Measurements from ENCODE around the gene TUBB2B. TPM values are rescaled to one million over a fixed set of nuclear protein-coding genes. Genes with fewer than 3 reads are reported as not detected.

Gene TUBB2B
- 95.3 and 95.6 TPM in 2 replicates for total RNA-seq

GRCh38 chr6:3227363-3228045 lies at the start of gene TUBB2B:
TUBB2B (minus strand) TSS chr6:3227653; CDS start chr6:3227543, 110 bp downstream.

GRCh38 chr6:3258720-3259490 lies 31.5 kb upstream of the TUBB2B start, which contains the start of gene PSMG4:
PSMG4 (plus strand) TSS chr6:3258947; CDS start chr6:3259023, 76 bp downstream.

Other genes starting within 250 kb of the TUBB2B start
- 7.7 and 24.2 TPM in 2 replicates for gene NQO2, start 227.8 kb downstream of the TUBB2B start, total RNA-seq
- 12.5 and 15.6 TPM in 2 replicates for gene RIPK1, start 159.2 kb downstream of the TUBB2B start, total RNA-seq
- 11.7 and 14.3 TPM in 2 replicates for gene BPHL, start 108.9 kb downstream of the TUBB2B start, total RNA-seq
- gene TUBB2A, start 70.1 kb downstream of the TUBB2B start, total RNA-seq: 145 and 261 TPM in 2 replicates
- 37.8 and 39.6 TPM in 2 replicates for gene PSMG4, start 31.3 kb upstream of the TUBB2B start, total RNA-seq
- gene SLC22A23, start 229.4 kb upstream of the TUBB2B start, total RNA-seq: 0.49 and 1.5 TPM in 2 replicates